GM12878 (cell line): Measurements from ENCODE around the gene MPC1L. TPM values are rescaled to one million over a fixed set of nuclear protein-coding genes. Genes with fewer than 3 reads are reported as not detected.

Experiments used
- ATF7 ChIP-seq: fragments of 450-650 bp; IDR thresholded peaks from 2 replicates; pipeline ENCODE4 v1.6.1; 2016; ENCODE audit warnings: low read depth, mild to moderate bottlenecking
- BHLHE40 ChIP-seq, 2 experiments: fragments of 450-650 bp in 1 of 2; IDR thresholded peaks; 2 replicates each; pipeline ENCODE4 v1.6.1; 2011 to 2017; ENCODE audit warnings: low read depth in 2 of 2, borderline replicate concordance in 1 of 2, improper control_type of control experiment in 1 of 2, low read length in 1 of 2, mild to moderate bottlenecking in 1 of 2
- CREB1 ChIP-seq: IDR thresholded peaks from 2 replicates; pipeline ENCODE4 v1.6.1; 2012; ENCODE audit warnings: low read depth, mild to moderate bottlenecking, inconsistent platforms
- CREM ChIP-seq: IDR thresholded peaks from 2 replicates; pipeline ENCODE4 v1.6.1; 2014; ENCODE audit warnings: antibody characterized with exemption, low read depth
- E4F1 ChIP-seq: fragments of 450-650 bp; IDR thresholded peaks from 2 replicates; pipeline ENCODE4 v1.6.1; 2018; ENCODE audit warnings: borderline replicate concordance, mild to moderate bottlenecking; ENCODE audit not compliant: partially characterized antibody
- ESRRA ChIP-seq: IDR thresholded peaks from 2 replicates; pipeline ENCODE4 v1.6.1; 2012; ENCODE audit warnings: mild to moderate bottlenecking, low read length, improper control_type of control experiment
- HDAC2 ChIP-seq: fragments of 200-600 bp; sonication (generic); IDR thresholded peaks from 2 replicates; pipeline ENCODE4 v1.6.1; 2017
- HDAC6 ChIP-seq: fragments of 200-600 bp; sonication (generic); IDR thresholded peaks from one replicate; pipeline ENCODE4 v1.8.0; 2017; ENCODE audit warnings: antibody characterized with exemption; ENCODE audit not compliant: unreplicated experiment
- IKZF1 ChIP-seq: fragments of 450-650 bp; conservative IDR thresholded peaks from 2 replicates; pipeline ENCODE4 v1.6.1; 2017; ENCODE audit warnings: antibody characterized with exemption, mild to moderate bottlenecking
- IRF5 ChIP-seq: fragments of 450-650 bp; IDR thresholded peaks from 2 replicates; pipeline ENCODE4 v1.6.1; 2017; ENCODE audit warnings: borderline replicate concordance
- MAX ChIP-seq: IDR thresholded peaks from 2 replicates; pipeline ENCODE4 v1.6.1; 2012; ENCODE audit warnings: low read depth, low read length, improper control_type of control experiment
- MEF2A ChIP-seq: IDR thresholded peaks from 2 replicates; pipeline ENCODE4 v1.6.1; 2011; ENCODE audit warnings: low read depth, mild to moderate bottlenecking, low read length, moderate library complexity; ENCODE audit not compliant: insufficient read depth
- NBN ChIP-seq: fragments of 450-650 bp; IDR thresholded peaks from 2 replicates; pipeline ENCODE4 v1.6.1; 2016
- NFIC ChIP-seq: IDR thresholded peaks from 2 replicates; pipeline ENCODE4 v1.6.1; 2012; ENCODE audit warnings: low read depth, mild to moderate bottlenecking, inconsistent platforms, low read length, moderate library complexity
- NFYA ChIP-seq: IDR thresholded peaks from 2 replicates; pipeline ENCODE4 v1.6.1; 2011; ENCODE audit warnings: low read depth, mild to moderate bottlenecking, low read length, improper control_type of control experiment, borderline replicate concordance
- NKRF ChIP-seq: fragments of 450-650 bp; conservative IDR thresholded peaks from 2 replicates; pipeline ENCODE4 v1.6.1; 2017; ENCODE audit warnings: mild to moderate bottlenecking, moderate library complexity
- PML ChIP-seq: IDR thresholded peaks from 2 replicates; pipeline ENCODE4 v1.6.1; 2012; ENCODE audit warnings: low read length, inconsistent platforms
- POU2F2 ChIP-seq: IDR thresholded peaks from 3 replicates; pipeline ENCODE4 v1.6.1; 2011; ENCODE audit warnings: low read depth, mild to moderate bottlenecking, low read length, borderline replicate concordance
- RELA ChIP-seq: fragments of 450-650 bp; IDR thresholded peaks from 2 replicates; pipeline ENCODE4 v1.8.0; 2014; ENCODE audit warnings: borderline replicate concordance; ENCODE audit not compliant: partially characterized antibody
- RFX5 ChIP-seq: IDR thresholded peaks from 2 replicates; pipeline ENCODE4 v1.6.1; 2011; ENCODE audit warnings: low read depth, low read length, improper control_type of control experiment
- RUNX3 ChIP-seq: IDR thresholded peaks from 2 replicates; pipeline ENCODE4 v1.6.1; 2012; ENCODE audit warnings: low read length, inconsistent platforms
- SIN3A ChIP-seq: IDR thresholded peaks from 2 replicates; pipeline ENCODE4 v1.6.1; 2012; ENCODE audit warnings: low read depth, low read length, improper control_type of control experiment
- SMARCA5 ChIP-seq: fragments of 450-650 bp; IDR thresholded peaks from 2 replicates; pipeline ENCODE4 v1.6.1; 2017; ENCODE audit warnings: mild to moderate bottlenecking
- SP1 ChIP-seq: IDR thresholded peaks from one replicate; pipeline ENCODE4 v1.6.1; 2011; ENCODE audit warnings: low read depth, low read length
- SREBF2 ChIP-seq: IDR thresholded peaks from 2 replicates; pipeline ENCODE4 v1.6.1; 2012; ENCODE audit warnings: mild to moderate bottlenecking, low read length
- TAF1 ChIP-seq: IDR thresholded peaks from 2 replicates; pipeline ENCODE4 v1.6.1; 2011; ENCODE audit warnings: mild to moderate bottlenecking, low read depth, low read length, borderline replicate concordance
- TBL1XR1 ChIP-seq: IDR thresholded peaks from 2 replicates; pipeline ENCODE4 v1.6.1; 2012; ENCODE audit warnings: low read depth, low read length, improper control_type of control experiment
- polyA plus RNA-seq, 11 experiments: library from polyadenylated mRNA; depleted of rRNA in 4 of 11; unstranded in 6 of 11; stranded (reverse) in 5 of 11; fragments of >200 nt; fragmentation: Nextera tagmentation in 4 of 11; fragmentation: Illumina TruSeq in 1 of 11; extraction: Ambion mirVana in 4 of 11; extraction: Trizol in 1 of 11; gene quantifications; 1 replicate in 1 of 11; 2 replicates in 10 of 11; pipeline versions ENCODE4 v1.2.1 to v1.2.3, GENCODE V29; 2011 to 2016; ENCODE audit warnings: inconsistent platforms in 2 of 11, missing spikeins in 2 of 11, low read depth in 1 of 11
- total RNA-seq, 4 experiments: library from RNA; depleted of rRNA in 3 of 4; stranded (reverse); fragments of >200 nt in 3 of 4; fragmentation: Illumina TruSeq in 1 of 4; extraction: Trizol in 1 of 4; gene quantifications; 2 replicates each; pipeline versions ENCODE4 v1.2.1 to v1.2.3, GENCODE V29; 2013 to 2021

Gene MPC1L
- total and polyA plus RNA-seq, 10 of the 15 experiments (the other 5 are each of a cell fraction or from before 2014, with no cell fraction given), result not detected

GRCh38 chrX:40647307-40648197 lies 24.3 kb downstream of the MPC1L start, which contains the start of gene CXorf38 (continued):
- no peak for TF ChIP-seq HDAC2
- no peak for TF ChIP-seq ESRRA
- no peak for TF ChIP-seq HDAC6
- TF ChIP-seq CREM, result peak; percentile 65
- TF ChIP-seq NBN, result 0 out of 2 replicates have a peak, but pooled peaks have one; percentile 39
- TF ChIP-seq RELA, result peak; percentile 46
- peak; percentile 53 for TF ChIP-seq SP1
- TF ChIP-seq NKRF, result peak; percentile 69
- TF ChIP-seq SREBF2, result no peak
- TF ChIP-seq SIN3A, result peak; percentile 54; the same call in 1 of the 2 replicates
- TF ChIP-seq ATF7, result peak; percentile 53
- TF ChIP-seq CREB1, result peak; percentile 85
- TF ChIP-seq TAF1, result peak; percentile 21; the same call in 1 of the 2 replicates
- no peak for TF ChIP-seq IRF5
- TF ChIP-seq PML, result no peak
- no peak for TF ChIP-seq E4F1
- TF ChIP-seq MAX, result no peak
- no peak for TF ChIP-seq NFIC
- 0 out of 2 replicates have a peak, but pooled peaks have one; percentile 13 for TF ChIP-seq RFX5
- peak; percentile 89 to 90 for TF ChIP-seq BHLHE40 (IDR thresholded peaks at IDR 0.05; ENCODE audit: borderline replicate concordance in 1 of 2, low read depth in 2 of 2, low read length in 1 of 2)
- no peak for TF ChIP-seq POU2F2
- TF ChIP-seq MEF2A, result no peak
- peak; percentile 100 for TF ChIP-seq IKZF1
- TF ChIP-seq TBL1XR1, result 0 out of 2 replicates have a peak, but pooled peaks have one; percentile 14
- TF ChIP-seq NFYA, result no peak
- peak; percentile 48 for TF ChIP-seq RUNX3
- 0 out of 2 replicates have a peak, but pooled peaks have one; percentile 45 for TF ChIP-seq SMARCA5
